Measurements from ENCODE around the gene MAP3K8.

DNA sequence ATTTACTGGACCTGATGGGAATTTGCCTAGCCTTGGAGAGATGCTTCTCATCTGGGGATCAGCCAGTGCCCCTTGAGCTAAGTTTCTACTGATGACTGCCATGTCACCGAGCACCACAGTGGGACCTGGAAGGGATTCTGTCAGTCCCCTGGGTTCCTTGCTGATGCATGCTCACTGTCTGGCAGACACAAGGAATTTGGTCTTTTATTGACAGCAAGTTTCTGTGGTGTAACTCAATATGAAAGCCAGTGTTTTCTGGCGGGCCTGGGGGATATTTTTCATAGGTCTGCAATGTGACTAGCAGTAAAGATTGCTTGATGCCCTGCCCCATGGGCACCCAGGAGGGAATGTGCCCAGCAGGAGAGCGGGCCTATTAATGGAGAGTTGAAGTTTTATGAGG lies 30.7 kb downstream of the MAP3K8 start:
- TF ChIP-seq, protein P1, sequence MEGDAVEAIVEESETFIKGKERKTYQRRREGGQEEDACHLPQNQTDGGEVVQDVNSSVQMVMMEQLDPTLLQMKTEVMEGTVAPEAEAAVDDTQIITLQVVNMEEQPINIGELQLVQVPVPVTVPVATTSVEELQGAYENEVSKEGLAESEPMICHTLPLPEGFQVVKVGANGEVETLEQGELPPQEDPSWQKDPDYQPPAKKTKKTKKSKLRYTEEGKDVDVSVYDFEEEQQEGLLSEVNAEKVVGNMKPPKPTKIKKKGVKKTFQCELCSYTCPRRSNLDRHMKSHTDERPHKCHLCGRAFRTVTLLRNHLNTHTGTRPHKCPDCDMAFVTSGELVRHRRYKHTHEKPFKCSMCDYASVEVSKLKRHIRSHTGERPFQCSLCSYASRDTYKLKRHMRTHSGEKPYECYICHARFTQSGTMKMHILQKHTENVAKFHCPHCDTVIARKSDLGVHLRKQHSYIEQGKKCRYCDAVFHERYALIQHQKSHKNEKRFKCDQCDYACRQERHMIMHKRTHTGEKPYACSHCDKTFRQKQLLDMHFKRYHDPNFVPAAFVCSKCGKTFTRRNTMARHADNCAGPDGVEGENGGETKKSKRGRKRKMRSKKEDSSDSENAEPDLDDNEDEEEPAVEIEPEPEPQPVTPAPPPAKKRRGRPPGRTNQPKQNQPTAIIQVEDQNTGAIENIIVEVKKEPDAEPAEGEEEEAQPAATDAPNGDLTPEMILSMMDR (IDR thresholded peaks at IDR 0.05), result no peak
- TF ChIP-seq POLR2A (IDR thresholded peaks at IDR 0.05), result no peak
